Esophagus squamous epithelium (tissue), 4 donors: ENCODE results near the gene CCDC33.

Source experiments
- CTCF ChIP-seq, 6 experiments: fragments of 450-650 bp in 4 of 6; fragments of 200-600 bp in 2 of 6; sonication (generic) in 2 of 6; IDR thresholded peaks; one replicate each; pipeline ENCODE4 v1.5.1; 2016 to 2019; ENCODE audit warnings: antibody characterized with exemption in 6 of 6, mild to moderate bottlenecking in 4 of 6, moderate library complexity in 4 of 6
- POLR2A ChIP-seq, 4 donors: fragments of 450-650 bp; IDR thresholded peaks; one replicate each; pipeline ENCODE4 v1.6.1; 2017; ENCODE audit warnings: antibody characterized with exemption in 4 of 4, mild to moderate bottlenecking in 4 of 4, moderate library complexity in 3 of 4

GRCh38 chr15:74294010-74294409 lies 57.9 kb downstream of the CCDC33 start:
- TF ChIP-seq CTCF (IDR thresholded peaks at IDR 0.05): no peak
- no peak for TF ChIP-seq POLR2A (IDR thresholded peaks at IDR 0.05)
